ENCODE results near the gene MCU.
"Not testable (repeated sequence)": the region's sequence is repeated elsewhere in the genome, so short reads cannot be mapped to it uniquely, and the experiment has no call there.

The MCU gene

GRCh38 chr10:72730479-72730878, 38.5 kb downstream of the MCU start:
- Histone ChIP-seq H2AFZ (ENCODE audit: low read length, unreplicated experiment) (no peak overlapping the region), H3K79me2 (ENCODE audit: control insufficient read depth, insufficient read depth, low read length, unreplicated experiment) (peaks cover 46% of the 10 kb centered on the region), H3K36me3 (ENCODE audit: insufficient read depth, low read length) (no peaks in the 10 kb centered on the region), H3K27me3 (ENCODE audit: insufficient read depth, low read length) (no peaks in the 10 kb centered on the region), H3K4me1 (ENCODE audit: control insufficient read depth, insufficient read depth, low read length, unreplicated experiment) (peaks cover 9% of the 10 kb centered on the region), H3K4me3 (ENCODE audit: low read depth, low read length) (no peak overlapping the region), H3K27ac (ENCODE audit: low read depth, low read length) (peak overlapping the region; percentile 31; the same call in 1 of the 2 replicates)

- H3K27ac ChIP-seq (ENCODE audit: low read depth, low read length): no peak overlapping the region
- H2AFZ ChIP-seq (ENCODE audit: low read length, unreplicated experiment): no peak overlapping the region
- no peaks in the 10 kb centered on the region for H3K36me3 ChIP-seq (ENCODE audit: insufficient read depth, low read length)
- no peaks in the 10 kb centered on the region for H3K27me3 ChIP-seq (ENCODE audit: insufficient read depth, low read length)
- peaks cover 55% of the 10 kb centered on the region for H3K79me2 ChIP-seq (ENCODE audit: control insufficient read depth, insufficient read depth, low read length, unreplicated experiment)
- H3K4me3 ChIP-seq (ENCODE audit: low read depth, low read length): no peak overlapping the region
- H3K4me1 ChIP-seq (ENCODE audit: control insufficient read depth, insufficient read depth, low read length, unreplicated experiment): peaks cover 24% of the 10 kb centered on the region
Measured at GRCh38 chr10:72731916-72732419, 40.0 kb downstream of the MCU start.

- Histone ChIP-seq H3K4me3 (ENCODE audit: low read depth, low read length) (no peak overlapping the region), H3K4me1 (ENCODE audit: control insufficient read depth, insufficient read depth, low read length, unreplicated experiment) (peaks cover 27% of the 10 kb centered on the region), H2AFZ (ENCODE audit: low read length, unreplicated experiment) (no peak overlapping the region), H3K79me2 (ENCODE audit: control insufficient read depth, insufficient read depth, low read length, unreplicated experiment) (peaks cover 55% of the 10 kb centered on the region), H3K36me3 (ENCODE audit: insufficient read depth, low read length) (no peaks in the 10 kb centered on the region), H3K27ac (ENCODE audit: low read depth, low read length) (no peak overlapping the region), H3K27me3 (ENCODE audit: insufficient read depth, low read length) (no peaks in the 10 kb centered on the region)
Measured at GRCh38 chr10:72732521-72732920, 40.6 kb downstream of the MCU start.

- no peak overlapping the region for H3K4me3 ChIP-seq (ENCODE audit: low read depth, low read length)
- H2AFZ ChIP-seq (ENCODE audit: low read length, unreplicated experiment): no peak overlapping the region
- H3K4me1 ChIP-seq (ENCODE audit: control insufficient read depth, insufficient read depth, low read length, unreplicated experiment): peaks cover 34% of the 10 kb centered on the region
- no peak overlapping the region for H3K27ac ChIP-seq (ENCODE audit: low read depth, low read length)
- peaks cover 49% of the 10 kb centered on the region for H3K79me2 ChIP-seq (ENCODE audit: control insufficient read depth, insufficient read depth, low read length, unreplicated experiment)
- no peaks in the 10 kb centered on the region for H3K36me3 ChIP-seq (ENCODE audit: insufficient read depth, low read length)
- H3K27me3 ChIP-seq (ENCODE audit: insufficient read depth, low read length): no peaks in the 10 kb centered on the region
Measured at GRCh38 chr10:72733989-72734388, 42.0 kb downstream of the MCU start.

GRCh38 chr10:72735288-72735936, 43.5 kb downstream of the MCU start:
- Histone ChIP-seq H3K79me2 (ENCODE audit: control insufficient read depth, insufficient read depth, low read length, unreplicated experiment) (peaks cover 44% of the 10 kb centered on the region), H2AFZ (ENCODE audit: low read length, unreplicated experiment) (no peak overlapping the region), H3K27ac (ENCODE audit: low read depth, low read length) (peak overlapping the region; percentile 54)

GRCh38 chr10:72736176-72736827, 44.4 kb downstream of the MCU start:
- Histone ChIP-seq H2AFZ (ENCODE audit: low read length, unreplicated experiment) (no peak overlapping the region), H3K36me3 (ENCODE audit: insufficient read depth, low read length) (no peaks in the 10 kb centered on the region), H3K4me3 (ENCODE audit: low read depth, low read length) (no peak overlapping the region), H3K27ac (ENCODE audit: low read depth, low read length) (peak overlapping the region; percentile 81), H3K27me3 (ENCODE audit: insufficient read depth, low read length) (no peaks in the 10 kb centered on the region), H3K79me2 (ENCODE audit: control insufficient read depth, insufficient read depth, low read length, unreplicated experiment) (peaks cover 47% of the 10 kb centered on the region), H3K4me1 (ENCODE audit: control insufficient read depth, insufficient read depth, low read length, unreplicated experiment) (peaks cover 33% of the 10 kb centered on the region)

More at GRCh38 chr10:72735288-72735936, 43.5 kb downstream of the MCU start:
- peaks cover 29% of the 10 kb centered on the region for H3K4me1 ChIP-seq (ENCODE audit: control insufficient read depth, insufficient read depth, low read length, unreplicated experiment)
- no peak overlapping the region for H3K4me3 ChIP-seq (ENCODE audit: low read depth, low read length)
- no peaks in the 10 kb centered on the region for H3K36me3 ChIP-seq (ENCODE audit: insufficient read depth, low read length)
- no peaks in the 10 kb centered on the region for H3K27me3 ChIP-seq (ENCODE audit: insufficient read depth, low read length)

- Histone ChIP-seq H3K27ac (ENCODE audit: low read depth, low read length) (peak overlapping the region; percentile 81), H3K27me3 (ENCODE audit: insufficient read depth, low read length) (no peaks in the 10 kb centered on the region), H3K4me3 (ENCODE audit: low read depth, low read length) (no peak overlapping the region), H3K4me1 (ENCODE audit: control insufficient read depth, insufficient read depth, low read length, unreplicated experiment) (peaks cover 33% of the 10 kb centered on the region), H3K79me2 (ENCODE audit: control insufficient read depth, insufficient read depth, low read length, unreplicated experiment) (peaks cover 49% of the 10 kb centered on the region), H3K36me3 (ENCODE audit: insufficient read depth, low read length) (no peaks in the 10 kb centered on the region), H2AFZ (ENCODE audit: low read length, unreplicated experiment) (no peak overlapping the region)
Measured at GRCh38 chr10:72736828-72737220, 44.9 kb downstream of the MCU start.

- peak overlapping the region; percentile 81; the same call in 1 of the 2 replicates for H3K27ac ChIP-seq (ENCODE audit: low read depth, low read length)
- not testable (repeated sequence) for H2AFZ ChIP-seq (ENCODE audit: low read length, unreplicated experiment); H3K4me3 ChIP-seq (ENCODE audit: low read depth, low read length); H3K27me3 ChIP-seq (ENCODE audit: insufficient read depth, low read length); H3K36me3 ChIP-seq (ENCODE audit: insufficient read depth, low read length)
- peaks cover 52% of the 10 kb centered on the region for H3K79me2 ChIP-seq (ENCODE audit: control insufficient read depth, insufficient read depth, low read length, unreplicated experiment)
- H3K4me1 ChIP-seq (ENCODE audit: control insufficient read depth, insufficient read depth, low read length, unreplicated experiment): peaks cover 33% of the 10 kb centered on the region
Measured at GRCh38 chr10:72737357-72737756, 45.4 kb downstream of the MCU start.

GRCh38 chr10:72738486-72738885, 46.5 kb downstream of the MCU start:
- Histone ChIP-seq H3K4me3 (ENCODE audit: low read depth, low read length) (no peak overlapping the region), H2AFZ (ENCODE audit: low read length, unreplicated experiment) (peak overlapping the region; percentile 11), H3K4me1 (ENCODE audit: control insufficient read depth, insufficient read depth, low read length, unreplicated experiment) (peaks cover 33% of the 10 kb centered on the region), H3K27me3 (ENCODE audit: insufficient read depth, low read length) (no peaks in the 10 kb centered on the region), H3K79me2 (ENCODE audit: control insufficient read depth, insufficient read depth, low read length, unreplicated experiment) (peaks cover 51% of the 10 kb centered on the region), H3K36me3 (ENCODE audit: insufficient read depth, low read length) (0 out of 2 replicates have a peak, but pooled peaks cover 3% of the 10 kb centered on the region), H3K27ac (ENCODE audit: low read depth, low read length) (no peak overlapping the region; the same call in 1 of the 2 replicates)

GRCh38 chr10:72740528-72740927, 48.6 kb downstream of the MCU start:
- Histone ChIP-seq H2AFZ (ENCODE audit: low read length, unreplicated experiment) (no peak overlapping the region), H3K79me2 (ENCODE audit: control insufficient read depth, insufficient read depth, low read length, unreplicated experiment) (peaks cover 40% of the 10 kb centered on the region), H3K4me3 (ENCODE audit: low read depth, low read length) (no peak overlapping the region), H3K27me3 (ENCODE audit: insufficient read depth, low read length) (no peaks in the 10 kb centered on the region), H3K4me1 (ENCODE audit: control insufficient read depth, insufficient read depth, low read length, unreplicated experiment) (peaks cover 29% of the 10 kb centered on the region), H3K36me3 (ENCODE audit: insufficient read depth, low read length) (0 out of 2 replicates have a peak, but pooled peaks cover 3% of the 10 kb centered on the region), H3K27ac (ENCODE audit: low read depth, low read length) (no peak overlapping the region)

GRCh38 chr10:72742092-72742491, 50.1 kb downstream of the MCU start:
- Histone ChIP-seq H3K27ac (ENCODE audit: low read depth, low read length) (no peak overlapping the region), H3K27me3 (ENCODE audit: insufficient read depth, low read length) (no peaks in the 10 kb centered on the region), H3K4me3 (ENCODE audit: low read depth, low read length) (no peak overlapping the region), H3K4me1 (ENCODE audit: control insufficient read depth, insufficient read depth, low read length, unreplicated experiment) (peaks cover 13% of the 10 kb centered on the region), H3K79me2 (ENCODE audit: control insufficient read depth, insufficient read depth, low read length, unreplicated experiment) (peaks cover 38% of the 10 kb centered on the region), H3K36me3 (ENCODE audit: insufficient read depth, low read length) (0 out of 2 replicates have a peak, but pooled peaks cover 3% of the 10 kb centered on the region), H2AFZ (ENCODE audit: low read length, unreplicated experiment) (no peak overlapping the region)
